Gastrocnemius medialis (tissue), 4 donors: ENCODE data around the gene EYA4. TPM values are rescaled to one million over a fixed set of nuclear protein-coding genes. Genes with fewer than 3 reads are reported as not detected.

Experiments
- ATAC-seq, 2 donors: fragments of 150-250 bp; one replicate each; pipeline ENCODE4 v1.9.1; 2016
- DNase-seq, 2 donors: peaks; one replicate each; pipeline ENCODE4 v3.0.0-alpha.2; 2019
- H3K27ac ChIP-seq, 4 donors: fragments of 200-600 bp; sonication (generic); 1 replicate in 1 of 4; 2 replicates in 3 of 4; pipeline ENCODE4 v1.5.1; 2016 to 2018; ENCODE audit warnings: mild to moderate bottlenecking in 2 of 4, moderate library complexity in 1 of 4
- H3K27me3 ChIP-seq, 3 donors: fragments of 200-600 bp; sonication (generic) in 2 of 3; 1 replicate in 1 of 3; 2 replicates in 2 of 3; pipeline versions ENCODE4 v1.5.1 to v1.6.0; 2016 to 2019; ENCODE audit warnings: mild to moderate bottlenecking in 1 of 3, moderate library complexity in 1 of 3
- H3K36me3 ChIP-seq, 2 donors: fragments of 200-600 bp; sonication (generic) in 1 of 2; one replicate each; pipeline ENCODE4 v1.5.1; 2017 to 2018
- H3K4me1 ChIP-seq, 2 donors: fragments of 200-600 bp; sonication (generic) in 1 of 2; one replicate each; pipeline ENCODE4 v1.5.1; 2016 to 2017; ENCODE audit warnings: mild to moderate bottlenecking in 2 of 2
- H3K4me3 ChIP-seq, 4 donors: fragments of 200-600 bp; sonication (generic) in 3 of 4; 1 replicate in 1 of 4; 2 replicates in 3 of 4; pipeline ENCODE4 v1.5.1; 2016 to 2019; ENCODE audit warnings: mild to moderate bottlenecking in 2 of 4
- H3K9me3 ChIP-seq, 3 donors: fragments of 200-600 bp; sonication (generic) in 2 of 3; 1 replicate in 1 of 3; 2 replicates in 2 of 3; pipeline ENCODE4 v1.5.1; 2016 to 2019
- CTCF ChIP-seq, 5 experiments: fragments of 450-650 bp in 3 of 5; fragments of 200-600 bp in 2 of 5; sonication (generic) in 2 of 5; IDR thresholded peaks in 4 of 5; conservative IDR thresholded peaks in 1 of 5; 1 replicate in 4 of 5; 2 replicates in 1 of 5; pipeline ENCODE4 v1.5.1; 2016 to 2019; ENCODE audit warnings: antibody characterized with exemption in 5 of 5, mild to moderate bottlenecking in 3 of 5, moderate library complexity in 3 of 5
- POLR2A ChIP-seq, 2 donors: fragments of 450-650 bp; IDR thresholded peaks; one replicate each; pipeline ENCODE4 v1.6.1; 2017; ENCODE audit warnings: antibody characterized with exemption in 2 of 2, mild to moderate bottlenecking in 2 of 2, moderate library complexity in 2 of 2
- in situ Hi-C, 4 donors: fragments of 200-750 bp; cut with MboI; loops; one replicate each; pipeline versions ENCODE4 v1.15.0 to v1.8.0; 2017; ENCODE audit warnings: low sequenced_read_pairs in 4 of 4
- intact Hi-C: fragments of 100-400 bp; cut with DNase I; formaldehyde crosslinking; loops from one replicate; pipeline ENCODE4 v1.15.1; 2023; ENCODE audit warnings: low total_unique reads
- total RNA-seq, 4 donors: library from RNA; depleted of rRNA; stranded (reverse); fragments of >200 nt; gene quantifications; one replicate each; pipeline versions ENCODE4 v1.1.0 to v1.2.3, GENCODE V29; 2016

Gene EYA4
- total RNA-seq, 4 donors from 2014 or later = 33.7 to 110 (median 62.1) TPM

GRCh38 chr6:133404728-133405127 is 163.6 kb downstream of the EYA4 start:
- peaks cover 37 to 75% of the 10 kb centered on the region in 2 donors for H3K4me1 ChIP-seq
- H3K27me3 ChIP-seq = no peaks in the 10 kb centered on the region
- H3K27ac ChIP-seq = peak overlapping the region; percentile 84 to 88 (median 86)
- in situ Hi-C loops = no loop called here
- intact Hi-C loops = loop anchor here (2.0 kb wide), 1 partner anchor 28 kb away; no protein-coding TSS in a partner anchor
- DNase-seq (no peak), ATAC-seq (peak; percentile 92 to 94)
- TF ChIP-seq CTCF (IDR thresholded peaks at IDR 0.05 in 4 of 5, conservative IDR thresholded peaks at IDR 0.05 in 1 of 5) (no peak), POLR2A (IDR thresholded peaks at IDR 0.05) (peak in 1 of 2 donors; percentile 47)
- no peaks in the 10 kb centered on the region for H3K9me3 ChIP-seq
- H3K4me3 ChIP-seq = peak overlapping the region in 2 of 4 donors; percentile 3 to 24
- no peaks in the 10 kb centered on the region for H3K36me3 ChIP-seq

- Histone ChIP-seq H3K27me3 (no peaks in the 10 kb centered on the region), H3K4me3 (no peak overlapping the region), H3K27ac (no peak overlapping the region), H3K4me1 (peaks cover 42 to 70% of the 10 kb centered on the region in 2 donors), H3K9me3 (no peaks in the 10 kb centered on the region), H3K36me3 (no peaks in the 10 kb centered on the region)
- DNase-seq (no peak), ATAC-seq (no peak)
- TF ChIP-seq CTCF (IDR thresholded peaks at IDR 0.05 in 4 of 5, conservative IDR thresholded peaks at IDR 0.05 in 1 of 5) (no peak), POLR2A (IDR thresholded peaks at IDR 0.05) (no peak)
- intact Hi-C loops = no loop called here
- in situ Hi-C loops = no loop called here
Measured at GRCh38 chr6:133407320-133408100, 166.4 kb downstream of the EYA4 start.

- H3K9me3 ChIP-seq = no peaks in the 10 kb centered on the region
- DNase-seq (no peak), ATAC-seq (no peak)
- intact Hi-C loops (no loop called here), in situ Hi-C loops (no loop called here)
- peaks cover 44 to 65% of the 10 kb centered on the region in 2 donors for H3K4me1 ChIP-seq
- TF ChIP-seq CTCF (IDR thresholded peaks at IDR 0.05 in 4 of 5, conservative IDR thresholded peaks at IDR 0.05 in 1 of 5) (no peak), POLR2A (IDR thresholded peaks at IDR 0.05) (no peak)
- H3K27ac ChIP-seq = no peak overlapping the region
- no peaks in the 10 kb centered on the region for H3K27me3 ChIP-seq
- no peak overlapping the region for H3K4me3 ChIP-seq
- no peaks in the 10 kb centered on the region for H3K36me3 ChIP-seq
Measured at GRCh38 chr6:133408132-133408531, 167.0 kb downstream of the EYA4 start.

- Histone ChIP-seq H3K36me3 (no peaks in the 10 kb centered on the region), H3K27me3 (no peaks in the 10 kb centered on the region), H3K4me3 (no peak overlapping the region), H3K9me3 (no peaks in the 10 kb centered on the region), H3K4me1 (peaks cover 44 to 65% of the 10 kb centered on the region in 2 donors), H3K27ac (no peak overlapping the region)
- ATAC-seq (no peak), DNase-seq (no peak)
- intact Hi-C loops = no loop called here
- TF ChIP-seq CTCF (IDR thresholded peaks at IDR 0.05 in 4 of 5, conservative IDR thresholded peaks at IDR 0.05 in 1 of 5) (no peak), POLR2A (IDR thresholded peaks at IDR 0.05) (no peak)
- in situ Hi-C loops = no loop called here
Measured at GRCh38 chr6:133408543-133408942, 167.4 kb downstream of the EYA4 start.
